K562 (cell line): ENCODE data around the gene NVL. TPM values are rescaled to one million over a fixed set of nuclear protein-coding genes. Genes with fewer than 3 reads are reported as not detected.

ENCODE experiments used
- ATAC-seq: fragments of 200-7000 bp; cut with Tn5 transposase; 3 replicates; pipeline ENCODE4 v1.9.1; 2020; ENCODE audit warnings: moderate library complexity
- BruUV-seq: library from RNA; stranded (reverse); fragments of 400-500 nt; replicated peaks from 2 replicates; lab custom pipeline; 2021; lab: Mats Ljungman, UMichigan
- CTCF ChIA-PET: fragments of 300-600 bp; formaldehyde crosslinking; extraction: SDS; loops from one replicate; lab custom pipeline; 2021; ENCODE audit warnings: low intra/inter-chr PET ratio; lab: Yijun Ruan, JAX
- POLR2A ChIA-PET: fragments of 300-600, 350-650 bp; sonication (Branson Sonifier 250); formaldehyde crosslinking; extraction: SDS; loops from one replicate; lab custom pipeline; 2021; ENCODE audit warnings: antibody characterized with exemption, inconsistent platforms; lab: Yijun Ruan, JAX
- DNase-seq, 4 experiments: peaks; one replicate each; pipeline versions ENCODE4 v3.0.0 to v3.0.0-alpha.2; 2011 to 2018; ENCODE audit warnings: low spot score in 3 of 4, mixed read lengths in 3 of 4; ENCODE audit errors: extremely low read depth in 1 of 4
- FAIRE-seq: peaks from 2 replicates; lab custom pipeline; 2011; peaks lifted over from hg19 to GRCh38; lab: Jason Lieb, UNC
- H2AFZ ChIP-seq: 2 replicates; pipeline ENCODE4 v1.6.0; 2011; ENCODE audit warnings: low read depth, low read length, control low read depth, inconsistent platforms
- H3K27ac ChIP-seq: fragments of 200-600 bp; 3 replicates; pipeline ENCODE4 v1.8.0; 2011; ENCODE audit warnings: low read depth, mild to moderate bottlenecking, control low read depth, inconsistent platforms, low read length, moderate library complexity, mixed read lengths; ENCODE audit errors: extremely low read depth
- H3K27me3 ChIP-seq, 2 experiments: fragments of 300-600 bp in 1 of 2; 2 replicates in 1 of 2; 3 replicates in 1 of 2; pipeline versions ENCODE4 v1.6.0 to v1.8.0; 2011; ENCODE audit warnings: inconsistent platforms in 2 of 2, low read length in 2 of 2, mild to moderate bottlenecking in 1 of 2, mixed read lengths in 1 of 2, moderate library complexity in 1 of 2; ENCODE audit not compliant: control insufficient read depth in 2 of 2, insufficient read depth in 2 of 2
- H3K36me3 ChIP-seq: fragments of 300-600 bp; 3 replicates; pipeline ENCODE4 v1.8.0; 2011; ENCODE audit warnings: mild to moderate bottlenecking, low read length, inconsistent platforms; ENCODE audit not compliant: control insufficient read depth, insufficient read depth
- H3K4me1 ChIP-seq, 2 experiments: fragments of 200-600 bp in 1 of 2; replicated peaks in 1 of 2; 2 replicates in 1 of 2; 3 replicates in 1 of 2; pipeline versions ENCODE4 v1.5.1 to v1.8.0; 2011; ENCODE audit warnings: inconsistent platforms in 2 of 2, low read length in 2 of 2, mild to moderate bottlenecking in 1 of 2, mixed read lengths in 1 of 2, moderate library complexity in 1 of 2; ENCODE audit not compliant: control insufficient read depth in 2 of 2, insufficient read depth in 2 of 2
- H3K4me2 ChIP-seq: 2 replicates; pipeline ENCODE4 v1.6.1; 2011; ENCODE audit warnings: low read length, control low read depth, inconsistent platforms, mixed read lengths; ENCODE audit not compliant: insufficient read depth
- H3K4me3 ChIP-seq: fragments of 200-600 bp; sonication (generic), shearing (Covaris generic); 2 replicates; pipeline ENCODE4 v1.5.1; 2016; ENCODE audit warnings: control low read depth, inconsistent platforms
- H3K79me2 ChIP-seq: fragments of 200-600 bp; 3 replicates; pipeline ENCODE4 v1.8.0; 2011; ENCODE audit warnings: low read length, inconsistent platforms; ENCODE audit not compliant: control insufficient read depth, insufficient read depth
- H3K9ac ChIP-seq, 2 experiments: 2 replicates each; pipeline versions ENCODE4 v1.6.0 to v1.6.1; 2011; ENCODE audit warnings: low read depth in 2 of 2, low read length in 2 of 2, control low read depth in 1 of 2, inconsistent platforms in 1 of 2, mild to moderate bottlenecking in 1 of 2, mixed read lengths in 1 of 2; ENCODE audit not compliant: insufficient read depth in 1 of 2
- H3K9me1 ChIP-seq: one replicate; pipeline ENCODE4 v1.6.0; 2011; ENCODE audit warnings: inconsistent platforms, mild to moderate bottlenecking, low read length, moderate library complexity; ENCODE audit not compliant: control insufficient read depth, insufficient read depth
- H3K9me3 ChIP-seq: replicated peaks from 2 replicates; pipeline ENCODE4 v1.5.1; 2011; ENCODE audit warnings: low read depth, low read length, inconsistent platforms; ENCODE audit not compliant: control insufficient read depth, insufficient read depth
- H4K20me1 ChIP-seq: replicated peaks from 2 replicates; pipeline ENCODE4 v1.6.1; 2011; ENCODE audit warnings: low read length, inconsistent platforms, mixed read lengths; ENCODE audit not compliant: control insufficient read depth, insufficient read depth
- ELK3 ChIP-seq: fragments of 450-650 bp; formaldehyde crosslinking; IDR thresholded peaks from 2 replicates; pipeline ENCODE4 v1.4.0; 2020; ENCODE audit warnings: mild to moderate bottlenecking
- HINFP ChIP-seq: fragments of 450-650 bp; conservative IDR thresholded peaks from 2 replicates; pipeline ENCODE4 v1.6.1; 2016; ENCODE audit warnings: missing genetic modification characterization, low read depth, mild to moderate bottlenecking, control low read depth, missing compliant biosample characterization
- HNRNPUL1 ChIP-seq: fragments of 200-400 bp; formaldehyde crosslinking; IDR thresholded peaks from 2 replicates; pipeline ENCODE4 v1.6.1; 2017; ENCODE audit warnings: low read length
- MXI1 ChIP-seq: IDR thresholded peaks from 2 replicates; pipeline ENCODE4 v1.6.1; 2011; ENCODE audit warnings: low read depth, mild to moderate bottlenecking, improper control_type of control experiment, low read length
- NUFIP1 ChIP-seq: fragments of 450-650 bp; IDR thresholded peaks from 2 replicates; pipeline ENCODE4 v1.6.1; 2018; ENCODE audit not compliant: partially characterized antibody
- PHB ChIP-seq: fragments of 250-450 bp; sonication (Bioruptor Pico); IDR thresholded peaks from 2 replicates; pipeline ENCODE4 v1.5.0; 2021
- POLR2H ChIP-seq: IDR thresholded peaks from 2 replicates; pipeline ENCODE4 v1.6.1; 2016; ENCODE audit warnings: missing genetic modification characterization, low read depth, mild to moderate bottlenecking, control low read depth, missing compliant biosample characterization, moderate library complexity
- UBTF ChIP-seq, 2 experiments: IDR thresholded peaks; 2 replicates each; pipeline ENCODE4 v1.6.1; 2012; ENCODE audit warnings: improper control_type of control experiment in 2 of 2, low read depth in 2 of 2, low read length in 2 of 2, borderline replicate concordance in 1 of 2
- YY1 ChIP-seq, 3 experiments: IDR thresholded peaks; 2 replicates each; pipeline ENCODE4 v1.6.1; 2011; ENCODE audit warnings: low read length in 2 of 3, mild to moderate bottlenecking in 2 of 3, moderate library complexity in 2 of 3, borderline replicate concordance in 1 of 3, control low read depth in 1 of 3, low read depth in 1 of 3; ENCODE audit not compliant: insufficient read depth in 3 of 3, insufficient replicate concordance in 2 of 3, control insufficient read depth in 1 of 3, insufficient read length in 1 of 3; ENCODE audit errors: extremely low read depth in 1 of 3
- ZNF239 ChIP-seq: fragments of 250-450 bp; sonication (Bioruptor Pico); IDR thresholded peaks from 2 replicates; pipeline ENCODE4 v1.4.0; 2020; ENCODE audit warnings: mild to moderate bottlenecking
- WGBS: fragments of 100-300 bp; shearing (Covaris generic); methylation state at CpG from one replicate; pipeline ENCODE4 v1.1.6; 2016; ENCODE audit warnings: low coverage, mixed read lengths; ENCODE audit not compliant: insufficient coverage; ENCODE audit errors: missing lambda C conversion rate; 5-methylcytosine and 5-hydroxymethylcytosine counted together
- in situ Hi-C: fragments of 300-500 bp; cut with MboI; formaldehyde crosslinking; loops from 4 replicates; pipeline ENCODE4 v1.15.0; 2018; ENCODE audit warnings: inconsistent platforms, mixed read lengths
- intact Hi-C: fragments of 100-400 bp; cut with micrococcal nuclease; formaldehyde crosslinking; loops from 2 replicates; pipeline ENCODE4 v1.14.2; 2022
- polyA plus RNA-seq, 8 experiments: library from polyadenylated mRNA; depleted of rRNA in 4 of 8; stranded (reverse) in 5 of 8; unstranded in 3 of 8; fragments of >200 nt; fragmentation: Nextera tagmentation in 2 of 8; fragmentation: Illumina TruSeq in 1 of 8; extraction: Ambion mirVana in 2 of 8; extraction: Trizol in 1 of 8; gene quantifications; 2 replicates each; pipeline versions ENCODE4 v1.2.1 to v1.2.3, GENCODE V29; 2011 to 2014; ENCODE audit warnings: inconsistent platforms in 1 of 8, missing spikeins in 1 of 8
- total RNA-seq, 7 experiments: library from RNA; depleted of rRNA in 6 of 7; stranded (reverse); fragments of >200 nt in 6 of 7; fragmentation: Illumina TruSeq in 2 of 7; extraction: Trizol in 2 of 7; gene quantifications; 2 replicates each; pipeline versions ENCODE4 v1.2.1 to v1.2.3, GENCODE V29; 2011 to 2021; ENCODE audit warnings: low replicate concordance in 1 of 7

The NVL gene
- total and polyA plus RNA-seq, 9 of the 15 experiments (the other 6 are each of a cell fraction or from before 2014, with no cell fraction given) = 32.5 to 86.6 (median 62.9) TPM

GRCh38 chr1:224253721-224254120 lies 76.3 kb downstream of the NVL start:
- Histone ChIP-seq H3K36me3 (peaks cover 14% of the 10 kb centered on the region), H3K9me3 (no peaks in the 10 kb centered on the region), H3K27ac (no peak overlapping the region), H3K9ac (no peak overlapping the region), H4K20me1 (no peaks in the 10 kb centered on the region), H3K9me1 (no peaks in the 10 kb centered on the region), H3K4me3 (no peak overlapping the region), H3K27me3 (no peaks in the 10 kb centered on the region), H2AFZ (no peak overlapping the region), H3K4me1 (no peaks in the 10 kb centered on the region), H3K4me2 (no peak overlapping the region), H3K79me2 (no peaks in the 10 kb centered on the region)
- ATAC-seq (no peak), DNase-seq (no peak), FAIRE-seq (no peak)
- in situ Hi-C loops = no loop called here
- no CpG with 5 or more reads among the region's 1 CpG for WGBS
- ChIA-PET CTCF (no interaction called here), POLR2A (interaction anchor here (1.0 kb wide), 1 partner anchor 14 kb away, joined by 3 read pairs; no protein-coding TSS in a partner anchor)
- intact Hi-C loops = no loop called here
- no TSS peak for BruUV-seq
- no peak for TF ChIP-seq YY1 (IDR thresholded peaks at IDR 0.05; ENCODE audit: borderline replicate concordance in 1 of 3, control insufficient read depth in 1 of 3, extremely low read depth in 1 of 3, insufficient read depth in 3 of 3, insufficient read length in 1 of 3, insufficient replicate concordance in 2 of 3, low read depth in 1 of 3, low read length in 2 of 3)
- TF ChIP-seq HINFP = no peak

GRCh38 chr1:224252479-224252878 lies 77.5 kb downstream of the NVL start:
- Histone ChIP-seq H3K27ac (no peak overlapping the region), H3K4me1 (no peaks in the 10 kb centered on the region), H3K9me3 (no peaks in the 10 kb centered on the region), H3K4me3 (no peak overlapping the region), H4K20me1 (no peaks in the 10 kb centered on the region), H3K4me2 (no peak overlapping the region), H3K9me1 (no peaks in the 10 kb centered on the region), H3K79me2 (no peaks in the 10 kb centered on the region), H3K36me3 (peaks cover 26% of the 10 kb centered on the region), H2AFZ (no peak overlapping the region), H3K27me3 (no peaks in the 10 kb centered on the region), H3K9ac (no peak overlapping the region)
- ATAC-seq (no peak), DNase-seq (no peak), FAIRE-seq (no peak)
- ChIA-PET CTCF (no interaction called here), POLR2A (no interaction called here)
- no TSS peak for BruUV-seq
- in situ Hi-C loops (no loop called here), intact Hi-C loops (no loop called here)
- no peak for TF ChIP-seq UBTF (IDR thresholded peaks at IDR 0.05; ENCODE audit: borderline replicate concordance in 1 of 2, low read depth in 2 of 2, low read length in 2 of 2)
- TF ChIP-seq ZNF239 (CRISPR knock-in tag) = no peak
- TF ChIP-seq POLR2H = no peak
- TF ChIP-seq ELK3 (CRISPR knock-in tag) = no peak
- no peak for TF ChIP-seq NUFIP1
- no peak for TF ChIP-seq HNRNPUL1
- TF ChIP-seq MXI1 = no peak
- no peak for TF ChIP-seq PHB (CRISPR knock-in tag)
